HepG2 (cell line): ENCODE measurements around the gene RPLP2. TPM values are rescaled to one million over a fixed set of nuclear protein-coding genes. Genes with fewer than 3 reads are reported as not detected.

Experiments
- ATAC-seq: fragments of 200-7000 bp; cut with Tn5 transposase; 3 replicates; pipeline ENCODE4 v1.9.1; 2020; ENCODE audit warnings: mild to moderate bottlenecking, moderate library complexity
- BruUV-seq: library from RNA; stranded (reverse); fragments of 400-500 nt; replicated peaks from 2 replicates; lab custom pipeline; 2021; lab: Mats Ljungman, UMichigan
- CTCF ChIA-PET: fragments of 300-600 bp; formaldehyde crosslinking; extraction: SDS; loops from one replicate; lab custom pipeline; 2021; ENCODE audit warnings: low total read pairs, inconsistent platforms, low intra/inter-chr PET ratio; lab: Yijun Ruan, JAX
- POLR2A ChIA-PET: fragments of 350-600 bp; sonication (Branson Sonifier 250); formaldehyde crosslinking; loops from one replicate; lab custom pipeline; 2020; ENCODE audit warnings: antibody characterized with exemption, inconsistent platforms; lab: Yijun Ruan, JAX
- DNase-seq: peaks from one replicate; pipeline ENCODE4 v3.0.0-alpha.2; 2015; ENCODE audit warnings: low spot score
- FAIRE-seq: peaks from 3 replicates; lab custom pipeline; 2011; peaks lifted over from hg19 to GRCh38; lab: Jason Lieb, UNC
- H2AFZ ChIP-seq: one replicate; pipeline ENCODE4 v1.6.1; 2011; ENCODE audit warnings: low read length, inconsistent platforms
- H3K27ac ChIP-seq: fragments of 300-600 bp; 3 replicates; pipeline ENCODE4 v1.8.0; 2011; ENCODE audit warnings: mixed run types, mild to moderate bottlenecking, mixed read lengths, low read length, inconsistent platforms; ENCODE audit not compliant: insufficient read depth; ENCODE audit errors: extremely low read length
- H3K27me3 ChIP-seq, 2 experiments: fragments of 200-600 bp in 1 of 2; 2 replicates in 1 of 2; 3 replicates in 1 of 2; pipeline versions ENCODE4 v1.6.0 to v1.8.0; 2011; ENCODE audit warnings: low read length in 2 of 2, mild to moderate bottlenecking in 2 of 2, moderate library complexity in 2 of 2, inconsistent platforms in 1 of 2; ENCODE audit not compliant: insufficient read depth in 2 of 2, control insufficient read depth in 1 of 2
- H3K36me3 ChIP-seq, 2 experiments: fragments of 200-600 bp in 1 of 2; replicated peaks in 1 of 2; 2 replicates in 1 of 2; 3 replicates in 1 of 2; pipeline versions ENCODE4 v1.5.1 to v1.8.0; 2011; ENCODE audit warnings: low read length in 2 of 2, inconsistent platforms in 1 of 2; ENCODE audit not compliant: insufficient read depth in 2 of 2, control insufficient read depth in 1 of 2
- H3K4me1 ChIP-seq: 2 replicates; pipeline ENCODE4 v1.5.1; 2012; ENCODE audit warnings: low read length, inconsistent platforms; ENCODE audit not compliant: insufficient read depth
- H3K4me2 ChIP-seq: 2 replicates; pipeline ENCODE4 v1.6.0; 2011; ENCODE audit warnings: low read depth, low read length, inconsistent platforms
- H3K4me3 ChIP-seq, 3 experiments: fragments of 200-600 bp in 1 of 3; sonication (generic), shearing (Covaris generic) in 1 of 3; replicated peaks in 1 of 3; 2 replicates each; pipeline ENCODE4 v1.5.1; 2011 to 2016; ENCODE audit warnings: low read length in 3 of 3, inconsistent platforms in 2 of 3, low read depth in 2 of 3, mild to moderate bottlenecking in 2 of 3, control low read depth in 1 of 3, mixed read lengths in 1 of 3; ENCODE audit not compliant: insufficient read depth in 1 of 3
- H3K79me2 ChIP-seq: one replicate; pipeline ENCODE4 v1.6.1; 2011; ENCODE audit warnings: low read length, inconsistent platforms; ENCODE audit not compliant: insufficient read depth
- H3K9ac ChIP-seq: 2 replicates; pipeline ENCODE4 v1.6.0; 2011; ENCODE audit warnings: mild to moderate bottlenecking, low read depth, low read length, inconsistent platforms; ENCODE audit not compliant: insufficient read depth
- H3K9me3 ChIP-seq: 2 replicates; pipeline ENCODE4 v1.5.1; 2012; ENCODE audit warnings: mild to moderate bottlenecking, low read length
- H4K20me1 ChIP-seq: 2 replicates; pipeline ENCODE4 v1.6.0; 2011; ENCODE audit warnings: inconsistent platforms, mild to moderate bottlenecking, low read length, moderate library complexity; ENCODE audit not compliant: insufficient read depth
- ATF1 ChIP-seq: IDR thresholded peaks from 2 replicates; pipeline ENCODE4 v1.6.1; 2016; ENCODE audit warnings: mild to moderate bottlenecking, control low read depth
- IRF1 ChIP-seq: sonication (generic); formaldehyde crosslinking; IDR thresholded peaks from 2 replicates; pipeline ENCODE4 v1.4.0; 2020; ENCODE audit warnings: low read depth, mild to moderate bottlenecking, missing genetic modification reagents
- NR1H2 ChIP-seq: sonication (generic); formaldehyde crosslinking; IDR thresholded peaks from 2 replicates; pipeline ENCODE4 v1.8.1; 2022; ENCODE audit warnings: low read depth, missing genetic modification reagents, borderline replicate concordance
- PRDM4 ChIP-seq: sonication (generic); formaldehyde crosslinking; IDR thresholded peaks from 2 replicates; pipeline ENCODE4 v1.9.0; 2021; ENCODE audit warnings: missing genetic modification reagents, borderline replicate concordance
- SPEN ChIP-seq: sonication (generic); formaldehyde crosslinking; IDR thresholded peaks from 2 replicates; pipeline ENCODE4 v1.5.1; 2020; ENCODE audit warnings: low read depth, mild to moderate bottlenecking, missing genetic modification reagents
- SYNCRIP ChIP-seq: fragments of 200-400 bp; formaldehyde crosslinking; IDR thresholded peaks from 2 replicates; pipeline ENCODE4 v1.6.1; 2018; ENCODE audit warnings: mild to moderate bottlenecking, low read depth, low read length; ENCODE audit not compliant: insufficient read depth
- ZNF629 ChIP-seq: sonication (generic); formaldehyde crosslinking; conservative IDR thresholded peaks from 2 replicates; pipeline ENCODE4 v1.5.0; 2020; ENCODE audit warnings: missing genetic modification reagents
- WGBS: methylation state at CpG from one replicate; pipeline ENCODE4 v1.1.6; 2017; ENCODE audit warnings: low lambda C conversion rate; 5-methylcytosine and 5-hydroxymethylcytosine counted together
- in situ Hi-C: cut with HindIII; loops from 2 replicates; pipeline ENCODE4 v1.10.0; 2017; ENCODE audit warnings: low pct_unique_long_range_greater_than_20kb; ENCODE audit not compliant: extremely low pct_ligation_motif_present
- intact Hi-C: fragments of 100-400 bp; cut with micrococcal nuclease; formaldehyde crosslinking; loops from one replicate; pipeline ENCODE4 v1.10.0; 2022; ENCODE audit not compliant: unreplicated experiment
- polyA plus RNA-seq, 8 experiments: library from polyadenylated mRNA; depleted of rRNA in 3 of 8; stranded (reverse) in 7 of 8; unstranded in 1 of 8; fragments of >200 nt; fragmentation: Illumina TruSeq in 4 of 8; extraction: Trizol in 4 of 8; gene quantifications; 2 replicates each; pipeline versions ENCODE4 v1.2.1 to v1.2.3, GENCODE V29; 2011 to 2016; ENCODE audit warnings: low read depth in 4 of 8, missing spikeins in 1 of 8, mixed read lengths in 1 of 8; ENCODE audit not compliant: insufficient read depth in 1 of 8
- total RNA-seq, 5 experiments: library from RNA; depleted of rRNA; stranded (reverse); fragments of >200 nt; fragmentation: Illumina TruSeq; extraction: Trizol; gene quantifications; 2 replicates each; pipeline ENCODE4 v1.2.3, GENCODE V29; 2016; ENCODE audit warnings: low read depth in 1 of 5
- TF ChIP-seq, protein P1 (sequence below): sonication (generic); formaldehyde crosslinking; IDR thresholded peaks from 2 replicates; pipeline ENCODE4 v1.5.1; 2020; ENCODE audit warnings: mild to moderate bottlenecking, missing genetic modification reagents, borderline replicate concordance

The RPLP2 gene
- total and polyA plus RNA-seq, 2 of the 13 experiments (the other 11 are each of a cell fraction or from before 2014, with no cell fraction given): 978 to 2,106 TPM

DNA sequence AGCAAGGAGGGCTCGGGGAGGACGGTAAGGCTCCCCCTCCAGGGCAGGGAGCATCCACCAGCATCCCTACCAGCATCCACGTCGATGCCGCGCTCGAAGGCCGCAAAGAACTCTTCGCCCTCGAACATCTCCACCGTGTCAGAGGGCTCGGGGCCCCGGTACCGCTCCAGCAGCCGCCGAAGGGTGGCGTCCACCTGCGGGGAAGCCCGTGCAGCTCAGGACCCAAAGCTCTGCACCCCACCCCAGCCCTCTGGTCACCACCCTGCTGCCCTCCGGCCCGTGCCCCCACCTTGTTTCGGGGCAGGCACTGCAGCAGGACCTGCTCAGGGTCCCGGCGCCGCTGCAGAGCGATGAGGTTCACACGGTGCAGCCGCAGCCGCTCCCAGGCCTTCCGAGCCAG, 9.3 kb upstream of the RPLP2 start:
- Histone ChIP-seq H2AFZ (no peak overlapping the region), H3K27ac (no peak overlapping the region), H3K9me3 (no peaks in the 10 kb centered on the region), H3K4me3 (no peak overlapping the region), H3K9ac (no peak overlapping the region), H3K27me3 (no peaks in the 10 kb centered on the region; a peak in 1 of 5 replicates), H4K20me1 (no peaks in the 10 kb centered on the region), H3K4me2 (no peak overlapping the region), H3K36me3 (peaks cover 7 to 8% of the 10 kb centered on the region in 2 experiments; a peak in 3 of 5 replicates), H3K4me1 (peaks cover 16% of the 10 kb centered on the region), H3K79me2 (peaks cover 18% of the 10 kb centered on the region)
- no TSS peak for BruUV-seq
- ChIA-PET CTCF (no interaction called here), POLR2A (no interaction called here)
- ATAC-seq (no peak), FAIRE-seq (no peak), DNase-seq (no peak)
- intact Hi-C loops (no loop called here), in situ Hi-C loops (no loop called here)
- 90% methylated on average over 27 of the region's 30 CpGs for WGBS
- TF ChIP-seq ZNF629 (CRISPR knock-in tag) (no peak), IRF1 (CRISPR knock-in tag) (no peak), PRDM4 (no peak), SYNCRIP (no peak), ATF1 (no peak), SPEN (CRISPR knock-in tag) (no peak), NR1H2 (CRISPR knock-in tag) (no peak)
- TF ChIP-seq, protein P1, sequence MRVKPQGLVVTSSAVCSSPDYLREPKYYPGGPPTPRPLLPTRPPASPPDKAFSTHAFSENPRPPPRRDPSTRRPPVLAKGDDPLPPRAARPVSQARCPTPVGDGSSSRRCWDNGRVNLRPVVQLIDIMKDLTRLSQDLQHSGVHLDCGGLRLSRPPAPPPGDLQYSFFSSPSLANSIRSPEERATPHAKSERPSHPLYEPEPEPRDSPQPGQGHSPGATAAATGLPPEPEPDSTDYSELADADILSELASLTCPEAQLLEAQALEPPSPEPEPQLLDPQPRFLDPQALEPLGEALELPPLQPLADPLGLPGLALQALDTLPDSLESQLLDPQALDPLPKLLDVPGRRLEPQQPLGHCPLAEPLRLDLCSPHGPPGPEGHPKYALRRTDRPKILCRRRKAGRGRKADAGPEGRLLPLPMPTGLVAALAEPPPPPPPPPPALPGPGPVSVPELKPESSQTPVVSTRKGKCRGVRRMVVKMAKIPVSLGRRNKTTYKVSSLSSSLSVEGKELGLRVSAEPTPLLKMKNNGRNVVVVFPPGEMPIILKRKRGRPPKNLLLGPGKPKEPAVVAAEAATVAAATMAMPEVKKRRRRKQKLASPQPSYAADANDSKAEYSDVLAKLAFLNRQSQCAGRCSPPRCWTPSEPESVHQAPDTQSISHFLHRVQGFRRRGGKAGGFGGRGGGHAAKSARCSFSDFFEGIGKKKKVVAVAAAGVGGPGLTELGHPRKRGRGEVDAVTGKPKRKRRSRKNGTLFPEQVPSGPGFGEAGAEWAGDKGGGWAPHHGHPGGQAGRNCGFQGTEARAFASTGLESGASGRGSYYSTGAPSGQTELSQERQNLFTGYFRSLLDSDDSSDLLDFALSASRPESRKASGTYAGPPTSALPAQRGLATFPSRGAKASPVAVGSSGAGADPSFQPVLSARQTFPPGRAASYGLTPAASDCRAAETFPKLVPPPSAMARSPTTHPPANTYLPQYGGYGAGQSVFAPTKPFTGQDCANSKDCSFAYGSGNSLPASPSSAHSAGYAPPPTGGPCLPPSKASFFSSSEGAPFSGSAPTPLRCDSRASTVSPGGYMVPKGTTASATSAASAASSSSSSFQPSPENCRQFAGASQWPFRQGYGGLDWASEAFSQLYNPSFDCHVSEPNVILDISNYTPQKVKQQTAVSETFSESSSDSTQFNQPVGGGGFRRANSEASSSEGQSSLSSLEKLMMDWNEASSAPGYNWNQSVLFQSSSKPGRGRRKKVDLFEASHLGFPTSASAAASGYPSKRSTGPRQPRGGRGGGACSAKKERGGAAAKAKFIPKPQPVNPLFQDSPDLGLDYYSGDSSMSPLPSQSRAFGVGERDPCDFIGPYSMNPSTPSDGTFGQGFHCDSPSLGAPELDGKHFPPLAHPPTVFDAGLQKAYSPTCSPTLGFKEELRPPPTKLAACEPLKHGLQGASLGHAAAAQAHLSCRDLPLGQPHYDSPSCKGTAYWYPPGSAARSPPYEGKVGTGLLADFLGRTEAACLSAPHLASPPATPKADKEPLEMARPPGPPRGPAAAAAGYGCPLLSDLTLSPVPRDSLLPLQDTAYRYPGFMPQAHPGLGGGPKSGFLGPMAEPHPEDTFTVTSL (CRISPR knock-in tag): no peak
